HEK293 (cell line): ENCODE results near the gene FAIM.

ENCODE experiments used
- FEZF1 ChIP-seq: fragments of 450-650 bp; formaldehyde crosslinking; IDR thresholded peaks from 2 replicates; pipeline ENCODE4 v1.5.1; 2016; ENCODE audit warnings: missing biosample characterization, missing genetic modification characterization
- OSR2 ChIP-seq: fragments of 450-650 bp; formaldehyde crosslinking; IDR thresholded peaks from 2 replicates; pipeline ENCODE4 v1.5.1; 2016; ENCODE audit warnings: missing biosample characterization, missing genetic modification characterization
- SETDB1 ChIP-seq: IDR thresholded peaks from one replicate; pipeline ENCODE4 v1.6.1; 2017; ENCODE audit warnings: mild to moderate bottlenecking, low read length, moderate library complexity, mixed read lengths; ENCODE audit not compliant: insufficient read length
- YY1 ChIP-seq: fragments of 450-650 bp; formaldehyde crosslinking; IDR thresholded peaks from 2 replicates; pipeline ENCODE4 v1.5.1; 2018; ENCODE audit warnings: missing biosample characterization, missing genetic modification characterization
- ZNF140 ChIP-seq: fragments of 450-650 bp; formaldehyde crosslinking; IDR thresholded peaks from 2 replicates; pipeline ENCODE4 v1.5.1; 2016; ENCODE audit warnings: missing biosample characterization, missing genetic modification characterization
- ZNF23 ChIP-seq: fragments of 450-650 bp; formaldehyde crosslinking; IDR thresholded peaks from 2 replicates; pipeline ENCODE4 v1.5.1; 2016; ENCODE audit warnings: missing biosample characterization, missing genetic modification characterization, borderline replicate concordance
- ZNF510 ChIP-seq: fragments of 450-650 bp; formaldehyde crosslinking; IDR thresholded peaks from 2 replicates; pipeline ENCODE4 v1.5.1; 2018; ENCODE audit warnings: mild to moderate bottlenecking, missing genetic modification characterization, missing biosample characterization; ENCODE audit not compliant: insufficient replicate concordance
- ZNF549 ChIP-seq: fragments of 450-650 bp; IDR thresholded peaks from 2 replicates; pipeline ENCODE4 v1.5.1; 2018; ENCODE audit warnings: missing biosample characterization, missing genetic modification characterization, mild to moderate bottlenecking, inconsistent platforms, moderate library complexity
- ZNF626 ChIP-seq: fragments of 450-650 bp; sonication (Bioruptor Pico); formaldehyde crosslinking; IDR thresholded peaks from 2 replicates; pipeline ENCODE4 v1.5.1; 2018; ENCODE audit warnings: missing biosample characterization, missing genetic modification characterization, inconsistent platforms
- TF ChIP-seq, protein P1 (sequence below): fragments of 450-650 bp; formaldehyde crosslinking; IDR thresholded peaks from 2 replicates; pipeline ENCODE4 v1.5.1; 2016; ENCODE audit warnings: missing biosample characterization, missing genetic modification characterization
- TF ChIP-seq, protein P2 (sequence below): fragments of 450-650 bp; formaldehyde crosslinking; IDR thresholded peaks from 2 replicates; pipeline ENCODE4 v1.5.1; 2016; ENCODE audit warnings: missing biosample characterization, missing genetic modification characterization, low read depth
- TF ChIP-seq, protein P3 (sequence below): fragments of 450-650 bp; IDR thresholded peaks from 2 replicates; pipeline ENCODE4 v1.5.1; 2018; ENCODE audit warnings: missing biosample characterization, missing genetic modification characterization

DNA sequence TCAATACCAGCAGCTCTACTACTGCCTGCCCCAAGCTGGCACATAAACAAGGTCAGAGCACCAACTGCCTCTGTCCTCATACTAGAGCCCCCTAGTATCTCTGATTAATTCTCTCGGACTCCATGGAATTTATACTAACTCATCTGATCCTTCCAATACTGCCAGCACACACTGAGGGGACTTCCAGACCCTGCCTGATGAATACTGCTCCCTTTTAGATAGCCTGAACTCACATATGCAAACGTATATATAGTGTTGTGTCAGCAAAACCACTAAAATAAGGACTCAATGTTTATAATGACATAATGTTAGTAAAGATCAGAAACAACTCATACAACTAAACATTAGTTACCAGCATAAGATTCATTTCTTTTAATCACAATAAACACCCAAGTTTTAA lies 39.5 kb upstream of the FAIM start:
- TF ChIP-seq ZNF626 (no peak), YY1 (tag by site-specific recombination) (no peak), ZNF510 (no peak), ZNF549 (no peak), OSR2 (tag by site-specific recombination) (no peak), ZNF23 (tag by site-specific recombination) (no peak), FEZF1 (no peak), ZNF140 (tag by site-specific recombination) (no peak), SETDB1 (no peak)
- TF ChIP-seq, protein P1, sequence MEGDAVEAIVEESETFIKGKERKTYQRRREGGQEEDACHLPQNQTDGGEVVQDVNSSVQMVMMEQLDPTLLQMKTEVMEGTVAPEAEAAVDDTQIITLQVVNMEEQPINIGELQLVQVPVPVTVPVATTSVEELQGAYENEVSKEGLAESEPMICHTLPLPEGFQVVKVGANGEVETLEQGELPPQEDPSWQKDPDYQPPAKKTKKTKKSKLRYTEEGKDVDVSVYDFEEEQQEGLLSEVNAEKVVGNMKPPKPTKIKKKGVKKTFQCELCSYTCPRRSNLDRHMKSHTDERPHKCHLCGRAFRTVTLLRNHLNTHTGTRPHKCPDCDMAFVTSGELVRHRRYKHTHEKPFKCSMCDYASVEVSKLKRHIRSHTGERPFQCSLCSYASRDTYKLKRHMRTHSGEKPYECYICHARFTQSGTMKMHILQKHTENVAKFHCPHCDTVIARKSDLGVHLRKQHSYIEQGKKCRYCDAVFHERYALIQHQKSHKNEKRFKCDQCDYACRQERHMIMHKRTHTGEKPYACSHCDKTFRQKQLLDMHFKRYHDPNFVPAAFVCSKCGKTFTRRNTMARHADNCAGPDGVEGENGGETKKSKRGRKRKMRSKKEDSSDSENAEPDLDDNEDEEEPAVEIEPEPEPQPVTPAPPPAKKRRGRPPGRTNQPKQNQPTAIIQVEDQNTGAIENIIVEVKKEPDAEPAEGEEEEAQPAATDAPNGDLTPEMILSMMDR (tag by site-specific recombination) = no peak
- TF ChIP-seq, protein P2, sequence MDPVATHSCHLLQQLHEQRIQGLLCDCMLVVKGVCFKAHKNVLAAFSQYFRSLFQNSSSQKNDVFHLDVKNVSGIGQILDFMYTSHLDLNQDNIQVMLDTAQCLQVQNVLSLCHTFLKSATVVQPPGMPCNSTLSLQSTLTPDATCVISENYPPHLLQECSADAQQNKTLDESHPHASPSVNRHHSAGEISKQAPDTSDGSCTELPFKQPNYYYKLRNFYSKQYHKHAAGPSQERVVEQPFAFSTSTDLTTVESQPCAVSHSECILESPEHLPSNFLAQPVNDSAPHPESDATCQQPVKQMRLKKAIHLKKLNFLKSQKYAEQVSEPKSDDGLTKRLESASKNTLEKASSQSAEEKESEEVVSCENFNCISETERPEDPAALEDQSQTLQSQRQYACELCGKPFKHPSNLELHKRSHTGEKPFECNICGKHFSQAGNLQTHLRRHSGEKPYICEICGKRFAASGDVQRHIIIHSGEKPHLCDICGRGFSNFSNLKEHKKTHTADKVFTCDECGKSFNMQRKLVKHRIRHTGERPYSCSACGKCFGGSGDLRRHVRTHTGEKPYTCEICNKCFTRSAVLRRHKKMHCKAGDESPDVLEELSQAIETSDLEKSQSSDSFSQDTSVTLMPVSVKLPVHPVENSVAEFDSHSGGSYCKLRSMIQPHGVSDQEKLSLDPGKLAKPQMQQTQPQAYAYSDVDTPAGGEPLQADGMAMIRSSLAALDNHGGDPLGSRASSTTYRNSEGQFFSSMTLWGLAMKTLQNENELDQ (tag by site-specific recombination) = no peak
- TF ChIP-seq, protein P3, sequence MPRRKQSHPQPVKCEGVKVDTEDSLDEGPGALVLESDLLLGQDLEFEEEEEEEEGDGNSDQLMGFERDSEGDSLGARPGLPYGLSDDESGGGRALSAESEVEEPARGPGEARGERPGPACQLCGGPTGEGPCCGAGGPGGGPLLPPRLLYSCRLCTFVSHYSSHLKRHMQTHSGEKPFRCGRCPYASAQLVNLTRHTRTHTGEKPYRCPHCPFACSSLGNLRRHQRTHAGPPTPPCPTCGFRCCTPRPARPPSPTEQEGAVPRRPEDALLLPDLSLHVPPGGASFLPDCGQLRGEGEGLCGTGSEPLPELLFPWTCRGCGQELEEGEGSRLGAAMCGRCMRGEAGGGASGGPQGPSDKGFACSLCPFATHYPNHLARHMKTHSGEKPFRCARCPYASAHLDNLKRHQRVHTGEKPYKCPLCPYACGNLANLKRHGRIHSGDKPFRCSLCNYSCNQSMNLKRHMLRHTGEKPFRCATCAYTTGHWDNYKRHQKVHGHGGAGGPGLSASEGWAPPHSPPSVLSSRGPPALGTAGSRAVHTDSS (tag by site-specific recombination) = no peak
